ENCODE results near the gene RNF213. TPM values are rescaled to one million over a fixed set of nuclear protein-coding genes. Genes with fewer than 3 reads are reported as not detected.

The RNF213 gene
- total and polyA plus RNA-seq, 4 donors: 18.2 to 104 (median 33.5) TPM

GRCh38 chr17:80345321-80345720, 84.7 kb downstream of the RNF213 start:
- Histone ChIP-seq H3K4me1 (ENCODE audit: control insufficient read depth in 4 of 4, insufficient read depth in 4 of 4, low read length in 3 of 4) (no peaks in the 10 kb centered on the region), H3K9ac (ENCODE audit: low read depth in 1 of 2, low read length in 2 of 2) (no peak overlapping the region), H3K27ac (ENCODE audit: low read depth in 1 of 2, low read length in 2 of 2) (no peak overlapping the region), H3K9me3 (ENCODE audit: control insufficient read depth in 4 of 4, low read length in 3 of 4) (no peaks in the 10 kb centered on the region), H3K27me3 (ENCODE audit: control insufficient read depth in 4 of 4, insufficient read depth in 4 of 4, low read length in 3 of 4) (no peaks in the 10 kb centered on the region), H3K4me3 (ENCODE audit: low read depth in 1 of 3, low read length in 3 of 3) (no peak overlapping the region), H3K36me3 (ENCODE audit: control insufficient read depth in 4 of 4, insufficient read depth in 3 of 4, low read depth in 1 of 4, low read length in 3 of 4) (peaks cover 17 to 86% (median 75%) of the 10 kb centered on the region in 4 donors)
- DNase-seq (ENCODE audit: low spot score): no peak
- WGBS: 96% methylated on average over 15 of the region's 15 CpGs
- no peak for TF ChIP-seq RAD21 (IDR thresholded peaks at IDR 0.05)
- TF ChIP-seq SP1 (IDR thresholded peaks at IDR 0.05): no peak
- TF ChIP-seq JUND (IDR thresholded peaks at IDR 0.05): no peak
- TF ChIP-seq NR2F2 (IDR thresholded peaks at IDR 0.05): no peak
- TF ChIP-seq HNF4A (conservative IDR thresholded peaks at IDR 0.05): no peak
- TF ChIP-seq FOXA1 (IDR thresholded peaks at IDR 0.05): no peak
- TF ChIP-seq RXRA (IDR thresholded peaks at IDR 0.05): no peak
- no peak for TF ChIP-seq EGR1 (IDR thresholded peaks at IDR 0.05; ENCODE audit: low read depth in 2 of 2)
- TF ChIP-seq ATF3 (IDR thresholded peaks at IDR 0.05): no peak
- no peak for TF ChIP-seq CTCF (IDR thresholded peaks at IDR 0.05; ENCODE audit: low read depth, low read length, missing input control)
- no peak for TF ChIP-seq YY1 (IDR thresholded peaks at IDR 0.05)

GRCh38 chr17:80345841-80346497, 85.3 kb downstream of the RNF213 start:
- DNase-seq (ENCODE audit: low spot score): no peak
- no peaks in the 10 kb centered on the region for H3K9me3 ChIP-seq (ENCODE audit: control insufficient read depth in 4 of 4, low read length in 3 of 4)
- TF ChIP-seq NR2F2 (IDR thresholded peaks at IDR 0.05) (no peak), RXRA (IDR thresholded peaks at IDR 0.05) (no peak), ATF3 (IDR thresholded peaks at IDR 0.05) (no peak), ZBTB33 (IDR thresholded peaks at IDR 0.05) (no peak), REST (IDR thresholded peaks at IDR 0.05) (no peak), JUND (IDR thresholded peaks at IDR 0.05) (no peak), RAD21 (IDR thresholded peaks at IDR 0.05) (no peak), FOXA2 (IDR thresholded peaks at IDR 0.05) (no peak), MAX (IDR thresholded peaks at IDR 0.05) (no peak), YY1 (IDR thresholded peaks at IDR 0.05) (no peak), TAF1 (conservative IDR thresholded peaks at IDR 0.05) (no peak), FOXA1 (IDR thresholded peaks at IDR 0.05) (no peak), HNF4A (conservative IDR thresholded peaks at IDR 0.05) (no peak), SP1 (IDR thresholded peaks at IDR 0.05) (no peak), EGR1 (IDR thresholded peaks at IDR 0.05; ENCODE audit: low read depth in 2 of 2) (no peak), HNF4G (IDR thresholded peaks at IDR 0.05) (no peak)
- 97% methylated on average over 27 of the region's 27 CpGs for WGBS
- H3K9ac ChIP-seq (ENCODE audit: low read depth in 1 of 2, low read length in 2 of 2): no peak overlapping the region
- peaks cover 20 to 91% (median 77%) of the 10 kb centered on the region in 4 donors for H3K36me3 ChIP-seq (ENCODE audit: control insufficient read depth in 4 of 4, insufficient read depth in 3 of 4, low read depth in 1 of 4, low read length in 3 of 4)
- H3K27ac ChIP-seq (ENCODE audit: low read depth in 1 of 2, low read length in 2 of 2): no peak overlapping the region
- no peaks in the 10 kb centered on the region for H3K4me1 ChIP-seq (ENCODE audit: control insufficient read depth in 4 of 4, insufficient read depth in 4 of 4, low read length in 3 of 4)
- H3K27me3 ChIP-seq (ENCODE audit: control insufficient read depth in 4 of 4, insufficient read depth in 4 of 4, low read length in 3 of 4): no peaks in the 10 kb centered on the region
- no peak overlapping the region for H3K4me3 ChIP-seq (ENCODE audit: low read depth in 1 of 3, low read length in 3 of 3)

All from liver (tissue), 9 donors.